ENCODE measurements around the gene IL17B.

- TF ChIP-seq CTCF (conservative IDR thresholded peaks at IDR 0.05) = no peak
- TF ChIP-seq EZH2 (IDR thresholded peaks at IDR 0.05; ENCODE audit: low read depth) = no peak
These were observed 7.1 kb upstream of the IL17B start for GRCh38 chr5:149386166-149386565.
